ENCODE results near the gene OXSM.

OXSM gene

DNA sequence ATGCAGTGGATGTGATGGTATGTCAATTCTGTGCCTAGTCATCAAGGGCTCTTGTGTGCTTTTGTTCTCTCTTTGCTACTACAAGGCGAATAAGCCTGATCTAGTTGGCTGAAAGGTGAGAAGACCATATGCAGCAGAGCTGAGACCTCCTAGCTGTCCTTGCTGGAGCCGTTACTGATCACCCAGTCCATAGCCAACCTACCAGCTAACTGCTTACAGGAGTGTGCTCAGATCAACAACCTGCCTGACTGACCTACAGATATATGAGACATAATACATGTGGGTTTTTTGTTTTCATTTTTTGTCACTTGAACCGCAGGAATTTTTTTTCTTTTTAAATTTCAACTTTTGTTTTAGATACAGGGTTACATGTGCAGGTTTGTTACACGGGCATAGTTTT is 22.8 kb downstream of the OXSM start:
- no peak for DNase-seq

DNA sequence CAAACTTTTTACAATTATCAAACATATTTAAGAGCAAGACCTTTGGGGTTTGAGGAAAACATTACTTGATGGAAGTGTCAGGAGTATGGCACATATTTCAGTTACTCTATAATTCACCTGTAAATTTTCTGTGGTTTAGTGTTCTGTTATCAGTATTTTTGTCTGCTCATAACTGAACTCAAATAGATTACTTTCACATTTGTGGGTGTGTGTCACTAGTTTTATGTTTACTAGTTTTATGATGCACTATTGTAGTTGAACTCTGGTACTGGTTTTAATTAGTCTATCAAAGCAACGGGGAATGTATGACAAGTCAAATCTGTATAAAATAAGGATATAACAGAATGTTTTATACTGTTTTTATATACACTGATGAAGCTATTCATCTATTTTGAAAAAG is 27.2 kb downstream of the OXSM start:
- DNase-seq, result no peak

- DNase-seq, result no peak
Observed at GRCh38 chr3:25817638-25818037, 27.7 kb downstream of the OXSM start.

DNA sequence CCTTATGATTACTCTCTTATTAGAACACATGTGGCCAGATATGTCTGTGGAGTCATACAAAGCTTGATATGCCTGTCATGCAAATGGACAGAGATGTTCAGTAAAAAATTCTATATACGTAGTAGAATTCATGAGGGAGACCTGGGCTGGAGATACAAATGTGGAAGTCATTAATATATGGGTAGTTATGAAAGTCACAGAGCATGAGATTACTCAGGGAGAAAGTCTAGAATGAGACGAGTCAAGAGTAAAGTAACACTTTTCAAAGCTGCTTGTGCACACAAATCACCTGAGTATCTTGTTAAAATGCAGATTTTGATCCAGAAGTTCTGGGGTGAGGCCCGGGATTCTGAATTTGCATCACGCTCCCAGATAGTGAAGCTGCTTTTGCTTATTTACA is 28.4 kb downstream of the OXSM start:
- no peak for DNase-seq

- no peak for DNase-seq
Observed at GRCh38 chr3:25820366-25820765, 30.5 kb downstream of the OXSM start.

GRCh38 chr3:25820816-25821486 is 31.1 kb downstream of the OXSM start:
- no peak for DNase-seq

DNA sequence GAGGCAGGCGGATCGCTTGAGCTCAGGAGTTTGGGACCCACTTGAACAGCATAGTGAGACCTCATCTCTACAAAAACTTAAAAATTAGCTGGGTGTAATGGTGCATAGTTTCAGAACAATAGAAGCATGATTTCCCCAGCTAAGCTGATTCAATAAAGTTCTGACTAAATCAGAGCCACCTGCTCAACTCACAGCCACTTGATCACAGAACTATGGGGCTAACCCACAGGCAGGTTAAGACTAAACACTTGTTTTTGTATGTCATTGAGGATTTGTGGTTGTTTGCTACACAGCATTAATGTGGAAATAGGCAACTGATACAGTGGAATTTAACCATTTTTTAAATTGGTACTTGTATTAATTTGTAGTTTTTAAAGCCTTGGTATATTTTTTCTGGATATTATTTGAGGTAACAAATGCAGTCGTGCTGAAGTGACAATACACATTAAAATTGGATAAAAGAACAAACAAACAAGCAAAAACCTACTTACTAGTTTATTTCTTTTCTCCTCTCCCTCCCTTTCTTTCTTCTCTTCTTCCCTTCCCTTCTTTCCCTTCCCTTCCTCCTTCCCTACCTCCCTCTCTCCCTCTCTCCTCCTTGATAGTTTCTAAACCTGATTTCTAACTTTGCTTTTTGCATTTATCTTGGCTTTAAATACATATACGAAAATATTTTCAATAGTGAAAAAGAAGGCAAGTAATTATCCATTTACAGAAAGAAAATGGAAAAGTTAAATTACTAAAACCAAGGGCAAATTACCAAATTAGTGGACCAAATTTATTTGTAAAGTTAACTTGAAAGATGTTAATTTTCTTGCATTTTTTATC is 32.1 kb downstream of the OXSM start:
- DNase-seq, result no peak

GRCh38 chr3:25823314-25823713 is 33.4 kb downstream of the OXSM start:
- no peak for DNase-seq

DNA sequence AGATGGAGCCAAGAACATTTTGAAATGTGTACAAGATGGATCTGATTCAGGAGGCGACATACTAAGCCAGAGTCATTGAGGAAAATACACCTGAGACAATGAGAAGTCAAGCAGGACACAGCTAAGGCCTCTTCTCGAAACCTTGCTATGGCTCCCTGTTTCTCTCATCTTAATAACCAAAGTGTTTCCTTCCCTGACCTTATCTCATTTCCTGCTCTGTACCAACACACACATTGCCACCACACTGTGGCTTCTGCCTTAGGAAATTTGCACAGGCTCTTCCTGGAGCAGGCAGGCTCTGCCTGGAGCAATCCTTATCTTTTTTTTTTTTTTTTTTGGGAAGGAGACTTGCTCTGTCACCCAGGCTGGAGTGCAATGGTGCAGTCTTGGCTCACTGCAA is 36.6 kb downstream of the OXSM start:
- no peak for DNase-seq

DNA sequence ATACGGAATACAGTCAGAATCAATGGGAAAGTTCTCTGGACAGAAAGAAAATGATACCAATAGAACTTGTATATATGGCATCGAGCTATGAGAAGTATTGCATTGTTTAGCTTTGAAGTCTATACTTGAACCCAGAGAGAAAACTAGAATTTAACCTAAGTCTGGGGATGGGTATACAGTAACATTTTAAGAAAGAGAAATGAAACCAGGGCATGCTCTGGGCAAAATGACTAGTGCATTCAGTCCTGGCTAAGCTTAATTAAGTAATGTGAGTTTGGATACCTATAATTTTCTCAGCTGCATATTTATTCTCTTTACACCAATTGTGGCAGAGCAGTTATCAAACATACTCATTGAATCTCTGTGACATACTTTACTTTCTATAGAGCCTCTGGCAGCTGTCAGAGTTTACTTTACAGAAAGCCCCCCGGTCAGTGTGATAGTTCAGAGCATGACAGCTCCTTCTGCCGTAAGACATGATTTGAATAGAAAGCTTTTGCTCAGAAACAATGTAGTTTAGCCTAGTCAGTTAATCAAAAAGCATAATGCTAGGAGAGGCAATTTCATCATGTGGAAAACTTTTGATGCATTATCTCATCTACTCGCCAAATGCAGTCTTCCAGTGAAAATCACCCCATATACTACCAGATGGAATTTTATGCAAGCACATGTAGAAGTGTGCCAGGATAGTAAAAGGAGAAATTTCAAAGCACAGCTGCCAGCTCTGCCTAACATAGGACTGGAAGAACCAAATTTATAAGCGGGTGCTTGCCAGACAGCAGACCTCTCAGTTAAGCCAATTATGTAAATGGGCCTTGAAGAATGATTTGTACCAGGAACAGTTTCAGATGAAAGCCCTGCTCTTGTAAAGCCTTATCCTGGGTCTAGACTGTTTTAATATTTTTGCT is 40.7 kb downstream of the OXSM start:
- DNase-seq, result no peak

DNA sequence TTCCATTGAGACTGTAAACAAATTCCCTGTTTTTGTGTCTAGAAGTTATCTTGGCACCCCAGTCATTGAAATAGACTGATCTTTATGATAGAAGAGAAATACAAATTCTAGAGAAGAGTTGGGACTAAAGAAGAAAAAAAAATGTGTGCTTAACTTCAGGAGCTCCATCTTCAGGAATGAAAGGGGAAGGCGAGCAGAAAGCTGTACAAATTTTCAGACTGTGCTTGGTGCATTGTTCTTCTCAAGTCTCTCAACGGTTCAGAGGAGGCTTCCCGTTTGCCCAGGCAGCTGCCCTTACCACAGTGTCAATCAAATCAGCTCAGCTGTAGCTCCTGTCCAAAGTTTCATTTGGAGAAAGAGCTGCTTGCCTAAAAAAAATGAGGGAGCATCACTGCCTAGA is 41.7 kb downstream of the OXSM start:
- no peak for DNase-seq

GRCh38 chr3:25834346-25834745 is 44.5 kb downstream of the OXSM start:
- DNase-seq, result no peak

GRCh38 chr3:25836579-25836978 is 46.7 kb downstream of the OXSM start:
- no peak for DNase-seq

- no peak for DNase-seq
Observed at GRCh38 chr3:25837038-25837437, 47.1 kb downstream of the OXSM start.

DNA sequence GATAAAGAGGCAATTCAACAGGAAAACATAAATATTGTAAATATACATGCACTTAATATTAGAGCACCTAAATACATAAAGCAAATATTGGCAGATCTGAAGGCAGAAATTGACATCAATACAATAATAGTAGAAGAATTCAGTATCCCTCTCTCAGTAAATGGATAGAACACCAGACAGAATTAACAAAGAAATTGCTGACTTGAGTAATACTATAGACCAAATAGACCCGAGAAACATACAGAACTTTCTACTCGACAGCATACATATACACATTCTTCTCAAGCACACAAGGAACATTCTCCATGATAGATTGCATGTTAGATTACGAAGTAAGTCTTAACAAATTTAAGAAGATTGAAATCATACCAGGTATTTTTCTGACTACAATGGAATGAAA is 50.2 kb downstream of the OXSM start:
- DNase-seq, result no peak

- no peak for DNase-seq
Observed at GRCh38 chr3:25843332-25843731, 53.4 kb downstream of the OXSM start.

Measured in NCI-H2029 (cell line).